Activated T-cell treated with anti-CD3 and anti-CD28 coated beads for 1 hour (primary cell): ENCODE results near the gene ALS2CL.
A peak's percentile ranks its signal among the peaks of the same experiment; 100 is the strongest.

ENCODE experiments used
- DNase-seq: peaks from one replicate; pipeline ENCODE4 v3.0.0-alpha.2; 2020; ENCODE audit warnings: low read depth

Gene ALS2CL

DNA sequence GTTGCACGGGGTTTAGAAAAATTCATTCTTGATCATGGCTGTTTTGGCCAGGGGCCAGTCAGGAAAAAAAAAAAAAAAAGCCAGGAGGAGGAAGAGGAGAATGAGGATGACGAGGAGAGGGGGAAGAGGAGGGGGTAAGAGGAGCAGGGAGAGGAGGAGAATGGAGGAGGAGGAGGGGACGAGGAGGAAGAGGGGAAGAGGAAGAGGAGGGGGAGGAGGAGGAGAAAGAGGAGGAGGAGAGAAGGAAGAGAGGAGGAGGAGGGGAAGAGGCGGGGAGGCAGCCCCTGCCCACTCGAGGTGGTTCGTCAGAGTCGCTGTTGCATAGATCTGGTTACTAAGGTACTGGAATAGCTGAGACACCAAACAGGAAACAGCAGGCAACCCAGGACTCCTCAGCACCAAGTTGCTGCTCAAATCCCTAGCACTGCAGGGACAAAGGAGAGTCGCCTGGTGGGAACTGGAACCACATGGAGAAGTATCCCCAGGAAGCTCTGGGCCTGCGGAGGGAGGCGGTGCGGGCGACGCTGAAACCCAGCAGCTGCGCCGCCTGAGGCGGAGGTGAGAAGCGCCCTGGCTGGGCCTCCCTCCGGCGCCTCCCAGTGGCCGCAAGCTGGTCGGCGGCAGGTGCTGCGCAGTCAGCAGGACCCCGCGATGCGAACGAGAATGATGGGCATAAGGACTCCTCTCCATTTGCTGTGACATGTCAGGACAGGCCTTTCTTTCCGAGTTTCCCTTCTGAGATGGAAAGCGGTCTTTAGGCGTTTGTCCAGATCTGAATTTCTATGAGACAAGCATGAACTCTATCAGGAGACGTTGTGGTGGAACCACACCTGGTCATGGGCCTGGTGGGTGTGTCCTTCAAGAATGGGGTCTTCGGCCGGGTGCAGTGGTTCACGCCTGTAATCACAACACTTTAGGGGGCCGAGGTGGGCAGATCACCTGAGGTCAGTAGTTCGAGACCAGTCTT is 63.6 kb downstream of the ALS2CL start:
- peak; percentile 68 for DNase-seq

DNA sequence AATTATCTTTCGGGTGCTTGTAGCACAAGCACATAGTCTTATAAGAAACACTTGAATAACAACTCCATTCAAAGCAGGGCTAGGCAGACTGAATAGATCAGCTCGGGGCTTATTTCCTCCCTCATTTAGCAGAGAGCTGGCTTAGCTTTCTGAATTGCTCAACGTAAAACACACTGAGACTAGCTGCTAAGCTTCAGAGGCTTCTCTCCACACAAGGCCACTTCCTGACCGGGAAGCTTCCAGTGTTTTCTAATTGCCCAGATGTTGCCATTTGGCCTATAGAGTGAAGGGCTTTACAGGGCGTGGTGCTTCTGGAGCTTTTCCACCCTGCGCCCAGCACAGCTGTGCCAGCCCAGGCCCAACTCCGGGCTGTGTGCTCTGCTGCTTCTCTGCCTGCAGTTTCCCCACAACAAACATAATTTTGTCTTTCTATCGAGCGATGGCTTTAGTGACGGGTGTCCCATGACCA is 64.5 kb downstream of the ALS2CL start:
- DNase-seq = no peak

DNA sequence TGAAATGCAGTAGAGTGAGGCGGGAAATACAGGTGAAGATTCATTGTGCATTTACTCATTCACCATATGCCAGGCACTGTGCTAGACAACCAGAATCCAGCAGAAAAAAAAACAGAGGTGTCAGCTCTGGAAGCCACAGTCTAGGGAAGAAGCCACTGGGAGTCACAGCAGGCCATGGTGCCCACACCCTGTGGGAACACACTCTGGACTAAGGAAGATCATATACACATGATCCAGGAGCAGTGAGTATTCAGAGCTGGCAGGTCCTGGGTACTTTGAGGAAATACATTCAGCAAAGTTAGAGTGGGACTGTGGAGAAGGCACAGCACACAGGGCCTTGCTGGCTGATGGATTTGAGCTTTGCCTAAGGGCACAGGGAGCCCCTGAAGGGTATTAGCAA is 66.4 kb downstream of the ALS2CL start:
- DNase-seq = no peak

DNA sequence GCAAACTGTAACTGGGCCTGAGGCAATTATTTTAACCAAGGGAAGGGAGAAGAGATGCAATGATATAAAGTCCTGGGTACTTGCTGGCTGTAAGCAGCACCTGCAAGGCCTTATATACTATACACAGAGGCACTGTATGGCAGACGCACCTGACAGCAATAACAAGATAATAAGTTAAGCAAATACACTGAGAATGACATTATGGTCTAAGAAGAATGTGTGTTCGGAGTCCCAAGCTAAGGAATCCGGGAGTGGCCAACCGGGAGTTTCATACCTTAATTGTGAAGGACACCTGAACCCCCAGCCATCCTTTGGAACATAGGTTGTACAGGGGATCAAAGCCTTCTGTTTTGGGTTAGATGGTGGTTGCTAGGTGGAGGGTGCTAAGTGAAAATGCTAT is 67.4 kb downstream of the ALS2CL start:
- no peak for DNase-seq

DNA sequence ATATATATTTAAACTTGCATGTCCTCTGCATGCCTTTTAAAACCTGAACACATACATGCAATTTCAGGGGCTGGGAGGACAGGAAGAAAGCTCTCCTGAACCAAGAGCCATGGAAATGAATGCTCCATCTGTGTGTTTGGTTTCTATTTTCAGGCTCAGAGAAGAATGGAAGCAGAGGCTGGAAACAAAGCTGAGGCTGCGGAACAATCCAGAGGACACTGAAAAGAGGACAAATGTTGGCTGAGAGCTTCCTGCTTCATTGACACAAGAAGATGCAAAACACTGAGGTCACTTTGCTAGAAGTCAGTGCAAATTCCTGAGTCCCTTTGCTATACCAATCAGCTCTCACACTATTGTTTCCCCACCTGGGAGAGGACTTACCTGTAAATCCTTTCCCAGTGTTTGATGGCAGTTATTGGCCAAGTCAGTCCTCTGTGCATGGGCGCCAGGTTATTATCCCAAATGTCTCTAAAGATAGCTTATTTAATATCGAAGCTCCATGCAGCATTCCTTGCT is 68.4 kb downstream of the ALS2CL start:
- DNase-seq = no peak

DNA sequence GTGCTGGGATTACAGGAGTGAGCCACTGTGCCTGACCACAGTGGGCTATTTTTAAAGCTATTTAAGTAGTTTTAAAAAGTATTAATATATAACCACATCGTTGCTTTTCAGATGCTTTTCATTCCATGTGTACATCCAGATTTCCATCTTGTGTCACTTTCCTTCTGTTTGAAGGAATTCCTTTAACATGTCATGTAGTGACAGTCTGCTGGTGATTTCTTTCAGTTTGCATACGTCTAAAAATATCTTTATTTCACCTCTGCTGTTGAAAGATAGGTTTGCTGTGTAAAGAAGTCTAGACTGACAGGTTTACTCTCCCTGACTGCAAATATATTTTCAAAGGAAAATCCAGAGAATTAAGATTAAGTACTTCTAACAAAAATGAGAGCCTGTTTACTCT is 68.9 kb downstream of the ALS2CL start:
- DNase-seq = no peak

DNA sequence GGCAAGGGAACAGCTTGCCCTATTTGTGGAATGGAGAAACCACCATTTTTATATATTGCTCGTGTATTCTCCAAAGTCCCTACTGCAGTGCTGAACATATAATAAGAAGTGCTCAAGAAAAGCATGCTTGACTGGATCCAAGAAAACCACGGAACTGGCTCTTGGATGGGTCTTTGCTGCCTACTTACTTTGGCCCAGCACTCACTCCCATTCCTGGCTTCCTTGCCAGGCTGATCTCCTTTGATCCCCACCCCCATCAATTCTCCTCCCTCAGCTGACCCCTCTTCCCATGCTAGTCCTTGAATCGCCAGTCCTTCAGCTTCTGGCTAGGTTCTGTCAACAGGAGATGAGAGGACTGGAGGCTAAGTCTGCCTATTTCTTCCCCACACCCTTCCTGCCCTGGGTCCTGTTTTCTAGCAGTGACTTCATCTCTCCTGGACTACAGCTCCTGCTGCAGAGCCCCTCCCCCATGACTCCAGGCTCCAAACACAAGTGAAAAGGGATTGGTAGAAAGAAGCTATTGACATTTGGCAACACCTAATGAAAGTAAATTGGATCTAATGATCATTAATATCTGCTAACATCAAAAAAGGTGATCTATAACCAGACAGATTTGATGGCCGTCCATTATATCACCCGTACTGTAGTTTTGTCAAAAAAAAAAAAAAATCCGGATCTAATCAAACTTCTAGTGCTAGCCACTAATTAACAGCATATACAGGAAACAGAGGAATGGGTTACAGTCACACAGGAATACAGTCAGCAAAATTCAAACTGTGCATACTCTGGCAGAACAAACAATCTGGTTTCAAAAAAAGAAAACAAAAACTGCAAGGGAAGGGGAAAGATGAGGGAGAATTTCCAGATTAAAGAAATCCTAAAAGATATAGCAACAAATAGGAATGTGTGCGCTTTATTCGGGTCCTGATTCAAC is 73.4 kb downstream of the ALS2CL start:
- no peak for DNase-seq
